CD4-positive, alpha-beta memory T cell (primary cell): ENCODE measurements around the gene DPH5. TPM values are rescaled to one million over a fixed set of nuclear protein-coding genes. Genes with fewer than 3 reads are reported as not detected.

Experiments
- CTCF ChIA-PET: fragments of 350-600 bp; sonication (Branson Sonifier 250); formaldehyde crosslinking; loops from one replicate; lab custom pipeline; 2021; ENCODE audit warnings: inconsistent platforms; ENCODE audit not compliant: partially characterized antibody; lab: Charles Lee
- POLR2A ChIA-PET: fragments of 350-600 bp; sonication (Branson Sonifier 250); formaldehyde crosslinking; loops from one replicate; lab custom pipeline; 2021; ENCODE audit not compliant: partially characterized antibody; lab: Charles Lee
- DNase-seq, 5 donors: peaks; one replicate each; pipeline versions ENCODE4 v3.0.0 to v3.0.0-alpha.2; 2020 to 2022; ENCODE audit warnings: mixed read lengths in 1 of 5
- H3K27ac ChIP-seq: one replicate; pipeline ENCODE4 v1.7.0; 2013; ENCODE audit warnings: low read depth, low read length
- H3K27me3 ChIP-seq: 2 replicates; pipeline ENCODE4 v1.7.0; 2013; ENCODE audit warnings: mild to moderate bottlenecking, low read length, moderate library complexity; ENCODE audit not compliant: insufficient read depth
- H3K36me3 ChIP-seq: 2 replicates; pipeline ENCODE4 v1.7.0; 2013; ENCODE audit warnings: mild to moderate bottlenecking, low read length, moderate library complexity; ENCODE audit not compliant: insufficient read depth
- H3K4me1 ChIP-seq: 2 replicates; pipeline ENCODE4 v1.7.0; 2013; ENCODE audit warnings: mild to moderate bottlenecking, low read length, moderate library complexity; ENCODE audit not compliant: insufficient read depth
- H3K4me3 ChIP-seq, 2 donors: one replicate each; pipeline ENCODE4 v1.7.0; 2013; ENCODE audit warnings: low read length in 2 of 2, mild to moderate bottlenecking in 1 of 2
- H3K9me3 ChIP-seq, 2 donors: one replicate each; pipeline ENCODE4 v1.7.0; 2013; ENCODE audit warnings: low read length in 2 of 2, control low read depth in 1 of 2; ENCODE audit not compliant: control insufficient read depth in 1 of 2
- H3K27ac Mint-ChIP-seq, 7 donors: one replicate each; pipeline ENCODE4 v1.8.0; 2020 to 2021; ENCODE audit warnings: mixed read lengths in 7 of 7, mild to moderate bottlenecking in 6 of 7, inconsistent platforms in 3 of 7, moderate library complexity in 3 of 7
- H3K27me3 Mint-ChIP-seq, 2 donors: one replicate each; pipeline ENCODE4 v1.8.0; 2020 to 2021; ENCODE audit warnings: mixed read lengths in 2 of 2
- H3K36me3 Mint-ChIP-seq, 2 donors: one replicate each; pipeline ENCODE4 v1.8.0; 2020 to 2021; ENCODE audit warnings: mixed read lengths in 2 of 2, inconsistent platforms in 1 of 2, mild to moderate bottlenecking in 1 of 2
- H3K4me1 Mint-ChIP-seq, 4 donors: one replicate each; pipeline ENCODE4 v1.8.0; 2020 to 2021; ENCODE audit warnings: mixed read lengths in 4 of 4, mild to moderate bottlenecking in 1 of 4
- H3K4me3 Mint-ChIP-seq, 8 donors: one replicate each; pipeline ENCODE4 v1.8.0; 2020 to 2021; ENCODE audit warnings: mixed read lengths in 8 of 8, mild to moderate bottlenecking in 7 of 8, moderate library complexity in 6 of 8, inconsistent platforms in 3 of 8
- H3K9me3 Mint-ChIP-seq, 8 donors: one replicate each; pipeline ENCODE4 v1.8.0; 2020 to 2021; ENCODE audit warnings: mixed read lengths in 8 of 8, mild to moderate bottlenecking in 5 of 8, inconsistent platforms in 3 of 8, moderate library complexity in 1 of 8
- intact Hi-C: fragments of 100-400 bp; cut with micrococcal nuclease; formaldehyde crosslinking; loops from one replicate; pipeline ENCODE4 v1.15.1; 2023
- polyA plus RNA-seq, 2 donors: library from polyadenylated mRNA; unstranded; fragments of 300-500 nt; fragmentation: Illumina TruSeq; gene quantifications; one replicate each; pipeline ENCODE4 v1.2.3, GENCODE V29; 2021
- total RNA-seq, 2 experiments: library from RNA; stranded (reverse); gene quantifications; one replicate each; pipeline ENCODE4 v1.2.3, GENCODE V29; 2021

DPH5 gene
- total and polyA plus RNA-seq, 4 experiments from 2014 or later = 39.1 to 58.3 (median 50.4) TPM

- Mint-ChIP-seq H3K4me3 (peak overlapping the region in 7 of 8 donors; percentile 8 to 74 (median 64)), H3K36me3 (peaks cover 5 to 7% of the 10 kb centered on the region in 2 donors), H3K27me3 (no peaks in the 10 kb centered on the region), H3K4me1 (peaks cover 35 to 57% (median 44%) of the 10 kb centered on the region in 4 donors), H3K27ac (peak overlapping the region; percentile 64 to 93 (median 85)), H3K9me3 (peaks cover 0 to 4% (median 0%) of the 10 kb centered on the region in 8 donors)
- ChIA-PET POLR2A (interaction anchor here (1.1 kb wide), 1 partner anchor 173 kb away, joined by 4 read pairs; no protein-coding TSS in a partner anchor), CTCF (interaction anchor here (2.1 kb wide), 1 partner anchor 12 kb away, joined by 7 read pairs; no protein-coding TSS in a partner anchor)
- Histone ChIP-seq H3K4me3 (no peak overlapping the region), H3K36me3 (no peaks in the 10 kb centered on the region), H3K27ac (no peak overlapping the region), H3K4me1 (peaks cover 42% of the 10 kb centered on the region), H3K9me3 (no peaks in the 10 kb centered on the region), H3K27me3 (no peaks in the 10 kb centered on the region)
- intact Hi-C loops = loop anchor here (5.0 kb wide), 1 partner anchor 47 kb away; no protein-coding TSS in a partner anchor
- DNase-seq = no peak
Observed at GRCh38 chr1:101065575-101065974, 40.0 kb upstream of the DPH5 start.

GRCh38 chr1:101064697-101065096 is 39.1 kb upstream of the DPH5 start:
- CTCF ChIA-PET = interaction anchor here (0.9 to 2.1 kb wide), 6 partner anchors 9 to 224 kb away, joined by 3 to 7 read pairs (median 4); no protein-coding TSS in a partner anchor
- no peaks in the 10 kb centered on the region for H3K9me3 ChIP-seq
- H3K4me1 ChIP-seq = peaks cover 37% of the 10 kb centered on the region
- DNase-seq = no peak
- Mint-ChIP-seq H3K36me3 (peaks cover 9 to 16% of the 10 kb centered on the region in 2 donors), H3K27ac (peak overlapping the region in 3 of 7 donors; percentile 9 to 70 (median 52)), H3K4me1 (peaks cover 33 to 53% (median 42%) of the 10 kb centered on the region in 4 donors), H3K9me3 (peaks cover 0 to 4% (median 0%) of the 10 kb centered on the region in 8 donors), H3K4me3 (peak overlapping the region in 3 of 8 donors; percentile 21 to 52 (median 31)), H3K27me3 (no peaks in the 10 kb centered on the region)
- POLR2A ChIA-PET = interaction anchor here (0.7 to 1.3 kb wide), 4 partner anchors 9 to 174 kb away, joined by 3 to 6 read pairs (median 4); partner anchors contain the start of gene S1PR1
- H3K27ac ChIP-seq = no peak overlapping the region
- H3K4me3 ChIP-seq = no peak overlapping the region
- intact Hi-C loops = loop anchor here (5.0 kb wide), 1 partner anchor 48 kb away; no protein-coding TSS in a partner anchor
- H3K36me3 ChIP-seq = no peaks in the 10 kb centered on the region
- H3K27me3 ChIP-seq = no peaks in the 10 kb centered on the region

GRCh38 chr1:101060992-101061391 is 35.4 kb upstream of the DPH5 start:
- Mint-ChIP-seq H3K4me3 (no peak overlapping the region), H3K36me3 (peaks cover 15 to 24% of the 10 kb centered on the region in 2 donors), H3K27me3 (no peaks in the 10 kb centered on the region), H3K27ac (peak overlapping the region in 1 of 7 donors; percentile 71), H3K4me1 (peaks cover 18 to 32% (median 23%) of the 10 kb centered on the region in 4 donors), H3K9me3 (peaks cover 0 to 5% (median 0%) of the 10 kb centered on the region in 8 donors)
- Histone ChIP-seq H3K9me3 (no peaks in the 10 kb centered on the region), H3K27ac (no peak overlapping the region), H3K4me1 (peaks cover 17% of the 10 kb centered on the region), H3K27me3 (no peaks in the 10 kb centered on the region), H3K36me3 (no peaks in the 10 kb centered on the region), H3K4me3 (no peak overlapping the region)
- ChIA-PET CTCF (no interaction called here), POLR2A (no interaction called here)
- no peak for DNase-seq
- intact Hi-C loops = no loop called here

GRCh38 chr1:101059945-101060542 is 34.5 kb upstream of the DPH5 start:
- peaks cover 14 to 26% (median 22%) of the 10 kb centered on the region in 4 donors for H3K4me1 Mint-ChIP-seq
- peaks cover 15 to 25% of the 10 kb centered on the region in 2 donors for H3K36me3 Mint-ChIP-seq
- Histone ChIP-seq H3K27ac (no peak overlapping the region), H3K4me3 (no peak overlapping the region), H3K9me3 (no peaks in the 10 kb centered on the region), H3K27me3 (no peaks in the 10 kb centered on the region), H3K36me3 (no peaks in the 10 kb centered on the region), H3K4me1 (peaks cover 12% of the 10 kb centered on the region)
- no peak overlapping the region for H3K4me3 Mint-ChIP-seq
- ChIA-PET CTCF (no interaction called here), POLR2A (no interaction called here)
- peaks cover 0 to 5% (median 0%) of the 10 kb centered on the region in 8 donors for H3K9me3 Mint-ChIP-seq
- H3K27ac Mint-ChIP-seq = peak overlapping the region in 1 of 7 donors; percentile 55
- DNase-seq = no peak
- H3K27me3 Mint-ChIP-seq = no peaks in the 10 kb centered on the region
- intact Hi-C loops = no loop called here

GRCh38 chr1:101055623-101056022 is 30.0 kb upstream of the DPH5 start:
- no peaks in the 10 kb centered on the region for H3K27me3 Mint-ChIP-seq
- H3K4me1 Mint-ChIP-seq = peaks cover 11 to 18% (median 15%) of the 10 kb centered on the region in 4 donors
- H3K4me3 ChIP-seq = no peak overlapping the region
- no peaks in the 10 kb centered on the region for H3K9me3 ChIP-seq
- no peak overlapping the region for H3K27ac ChIP-seq
- peak overlapping the region in 1 of 7 donors; percentile 44 for H3K27ac Mint-ChIP-seq
- H3K36me3 ChIP-seq = no peaks in the 10 kb centered on the region
- H3K27me3 ChIP-seq = no peaks in the 10 kb centered on the region
- CTCF ChIA-PET = no interaction called here
- H3K9me3 Mint-ChIP-seq = peaks cover 0 to 5% (median 0%) of the 10 kb centered on the region in 8 donors
- no peak for DNase-seq
- H3K4me3 Mint-ChIP-seq = no peak overlapping the region
- peaks cover 10 to 34% of the 10 kb centered on the region in 2 donors for H3K36me3 Mint-ChIP-seq
- intact Hi-C loops = no loop called here
- no peaks in the 10 kb centered on the region for H3K4me1 ChIP-seq
- POLR2A ChIA-PET = interaction anchor here (0.9 kb wide), 1 partner anchor 30 kb away, joined by 3 read pairs; the partner anchor contains the start of gene DPH5

GRCh38 chr1:101051688-101052638 is 26.4 kb upstream of the DPH5 start:
- Histone ChIP-seq H3K36me3 (no peaks in the 10 kb centered on the region), H3K27me3 (no peaks in the 10 kb centered on the region), H3K9me3 (no peaks in the 10 kb centered on the region), H3K4me3 (no peak overlapping the region), H3K27ac (no peak overlapping the region), H3K4me1 (no peaks in the 10 kb centered on the region)
- H3K9me3 Mint-ChIP-seq = no peaks in the 10 kb centered on the region
- no peaks in the 10 kb centered on the region for H3K27me3 Mint-ChIP-seq
- POLR2A ChIA-PET = interaction anchor here (1.0 kb wide), 1 partner anchor 16 kb away, joined by 3 read pairs; no protein-coding TSS in a partner anchor
- DNase-seq = no peak
- intact Hi-C loops = loop anchor here (2.0 kb wide), 1 partner anchor 15 kb away; no protein-coding TSS in a partner anchor
- H3K4me1 Mint-ChIP-seq = peaks cover 12 to 21% (median 18%) of the 10 kb centered on the region in 4 donors
- H3K27ac Mint-ChIP-seq = peak overlapping the region in 4 of 7 donors; percentile 29 to 63 (median 48)
- peaks cover 0 to 12% of the 10 kb centered on the region in 2 donors for H3K36me3 Mint-ChIP-seq
- H3K4me3 Mint-ChIP-seq = no peak overlapping the region
- CTCF ChIA-PET = interaction anchor here (1.3 kb wide), 1 partner anchor 236 kb away, joined by 4 read pairs; no protein-coding TSS in a partner anchor
